ENCODE results near the gene CASQ1.

- TF ChIP-seq POLR2AphosphoS5 (IDR thresholded peaks at IDR 0.05; ENCODE audit: borderline replicate concordance, low read depth, low read length) = no peak
- no peak for TF ChIP-seq EZH2 (IDR thresholded peaks at IDR 0.05)
These were observed at the start of gene CASQ1 for GRCh38 chr1:160189649-160190625.
